GM08714 (cell line): Measurements from ENCODE around the gene RAB40A.

Source experiments
- H3K4me3 ChIP-seq: fragments of 200-500 bp; sonication (Bioruptor generic); 2 replicates; pipeline ENCODE4 v1.5.1; 2014; ENCODE audit warnings: mild to moderate bottlenecking, low read length, inconsistent platforms
- ZNF274 ChIP-seq: IDR thresholded peaks from 2 replicates; pipeline ENCODE4 v1.6.1; 2012; ENCODE audit warnings: mild to moderate bottlenecking, low read depth, low read length

The RAB40A gene, protein sequence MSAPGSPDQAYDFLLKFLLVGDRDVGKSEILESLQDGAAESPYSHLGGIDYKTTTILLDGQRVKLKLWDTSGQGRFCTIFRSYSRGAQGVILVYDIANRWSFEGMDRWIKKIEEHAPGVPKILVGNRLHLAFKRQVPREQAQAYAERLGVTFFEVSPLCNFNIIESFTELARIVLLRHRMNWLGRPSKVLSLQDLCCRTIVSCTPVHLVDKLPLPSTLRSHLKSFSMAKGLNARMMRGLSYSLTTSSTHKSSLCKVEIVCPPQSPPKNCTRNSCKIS

GRCh38 chrX:103519389-103519788 is at the start of gene RAB40A:
TSS of gene RAB40A (minus strand) at chrX:103519489. CDS start at chrX:103500756, 18,733 bp downstream.
- TF ChIP-seq ZNF274 = no peak
- no peak within 1 kb of the TSS for H3K4me3 ChIP-seq

GRCh38 chrX:103565752-103566151 is 46.5 kb upstream of the RAB40A start:
- no peak for TF ChIP-seq ZNF274
- no peak overlapping the region for H3K4me3 ChIP-seq

DNA sequence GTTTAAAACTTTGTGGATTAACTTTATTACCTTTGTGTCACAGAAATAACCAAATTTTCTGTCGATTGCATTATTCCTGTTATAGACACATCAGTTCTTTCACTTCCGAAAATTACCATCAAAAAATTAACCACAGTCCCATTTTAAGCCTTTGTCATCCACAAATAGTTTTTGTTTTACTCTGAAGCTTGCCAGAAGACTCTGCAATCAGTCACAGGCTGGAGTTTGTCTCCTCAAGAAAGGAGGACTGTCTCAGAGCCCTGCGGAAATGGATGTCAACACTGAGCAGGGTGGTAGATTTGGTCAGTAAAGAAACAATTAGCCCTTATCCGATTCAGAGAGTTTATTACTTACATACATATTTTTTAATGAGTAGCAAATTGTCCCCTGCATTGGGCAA is 45.9 kb upstream of the RAB40A start:
- TF ChIP-seq ZNF274 = no peak
- no peak overlapping the region for H3K4me3 ChIP-seq

GRCh38 chrX:103562801-103563200 is 43.5 kb upstream of the RAB40A start:
- TF ChIP-seq ZNF274 = no peak
- H3K4me3 ChIP-seq = no peak overlapping the region

GRCh38 chrX:103560256-103560655 is 41.0 kb upstream of the RAB40A start:
- no peak overlapping the region for H3K4me3 ChIP-seq
- no peak for TF ChIP-seq ZNF274

DNA sequence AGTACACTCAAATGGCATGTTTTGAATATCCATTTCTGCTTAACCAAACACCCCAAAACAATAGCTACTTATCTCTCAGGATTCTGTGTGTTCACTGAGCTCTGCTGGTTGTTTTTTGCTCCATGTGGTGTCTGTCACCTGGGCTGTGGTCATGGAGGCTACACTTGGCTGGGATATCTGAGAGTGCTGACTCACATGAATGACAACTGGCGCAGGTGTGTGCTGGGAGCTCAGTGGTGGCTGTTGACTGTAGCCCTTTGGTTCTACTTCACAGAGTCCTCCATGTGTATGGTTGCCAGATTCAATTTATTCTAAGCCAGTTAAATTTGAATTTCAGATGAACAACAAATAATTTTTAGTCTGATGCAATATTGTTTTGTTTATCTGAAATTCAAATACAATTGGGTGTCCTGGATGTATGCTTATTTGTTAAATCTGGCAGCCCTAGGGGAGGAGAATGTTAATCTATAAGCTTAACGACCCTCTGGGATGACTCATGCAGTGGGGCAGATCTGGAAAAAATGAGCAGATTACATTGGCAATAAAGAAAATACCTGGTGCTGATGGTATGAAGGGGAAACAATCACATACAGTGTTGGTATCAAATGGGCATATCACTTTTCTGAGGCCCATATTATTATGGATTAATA is 37.8 kb upstream of the RAB40A start:
- no peak for TF ChIP-seq ZNF274
- H3K4me3 ChIP-seq = no peak overlapping the region

- TF ChIP-seq ZNF274 = no peak
- peak overlapping the region; percentile 72 for H3K4me3 ChIP-seq
These were observed 35.6 kb upstream of the RAB40A start for GRCh38 chrX:103554687-103555424.

GRCh38 chrX:103552236-103552635 is 32.9 kb upstream of the RAB40A start:
- TF ChIP-seq ZNF274 = no peak
- H3K4me3 ChIP-seq = no peak overlapping the region

GRCh38 chrX:103550415-103551051 is 31.2 kb upstream of the RAB40A start:
- no peak overlapping the region for H3K4me3 ChIP-seq
- no peak for TF ChIP-seq ZNF274

GRCh38 chrX:103549916-103550315 is 30.6 kb upstream of the RAB40A start:
- TF ChIP-seq ZNF274 = no peak
- H3K4me3 ChIP-seq = no peak overlapping the region

GRCh38 chrX:103540145-103540544 is 20.9 kb upstream of the RAB40A start:
- no peak for TF ChIP-seq ZNF274
- H3K4me3 ChIP-seq = no peak overlapping the region

DNA sequence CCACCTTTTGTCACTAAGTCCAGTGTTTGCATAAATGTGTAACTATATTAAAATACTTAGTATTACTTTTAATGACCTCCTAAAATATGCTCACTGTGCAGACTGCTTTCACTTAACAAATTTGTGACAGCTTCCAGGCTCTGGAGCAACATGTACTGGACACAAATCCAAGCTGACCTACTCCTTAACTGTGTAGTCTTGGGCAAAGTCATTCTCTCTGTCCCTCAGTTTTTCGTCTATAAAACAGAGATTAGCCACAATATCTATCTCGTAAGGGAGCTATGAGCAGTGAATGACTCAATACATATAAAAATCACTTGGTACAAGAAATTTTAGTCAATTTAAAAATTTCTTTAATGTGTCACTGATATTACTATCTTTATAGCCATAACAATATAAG is 20.4 kb upstream of the RAB40A start:
- TF ChIP-seq ZNF274 = no peak
- no peak overlapping the region for H3K4me3 ChIP-seq

DNA sequence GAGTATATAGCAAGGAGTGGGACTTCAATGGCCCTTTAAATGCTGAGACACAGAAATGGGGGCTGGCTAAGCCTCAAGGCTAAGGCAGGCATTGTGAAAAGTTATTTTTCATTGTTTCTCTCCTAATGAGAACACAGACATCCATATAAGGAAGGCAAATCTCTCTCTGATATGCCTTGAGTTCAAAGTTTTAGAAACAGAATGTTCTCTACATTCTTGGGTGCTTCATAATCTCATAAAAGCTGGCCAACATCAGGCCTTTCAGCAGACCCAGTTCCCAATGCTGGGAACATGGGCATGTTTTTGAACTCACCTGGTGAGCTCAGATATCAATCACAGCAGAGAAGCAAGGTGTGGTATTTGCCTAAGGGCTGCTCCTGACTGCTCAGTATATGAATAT is 19.4 kb upstream of the RAB40A start:
- H3K4me3 ChIP-seq = no peak overlapping the region
- TF ChIP-seq ZNF274 = no peak

DNA sequence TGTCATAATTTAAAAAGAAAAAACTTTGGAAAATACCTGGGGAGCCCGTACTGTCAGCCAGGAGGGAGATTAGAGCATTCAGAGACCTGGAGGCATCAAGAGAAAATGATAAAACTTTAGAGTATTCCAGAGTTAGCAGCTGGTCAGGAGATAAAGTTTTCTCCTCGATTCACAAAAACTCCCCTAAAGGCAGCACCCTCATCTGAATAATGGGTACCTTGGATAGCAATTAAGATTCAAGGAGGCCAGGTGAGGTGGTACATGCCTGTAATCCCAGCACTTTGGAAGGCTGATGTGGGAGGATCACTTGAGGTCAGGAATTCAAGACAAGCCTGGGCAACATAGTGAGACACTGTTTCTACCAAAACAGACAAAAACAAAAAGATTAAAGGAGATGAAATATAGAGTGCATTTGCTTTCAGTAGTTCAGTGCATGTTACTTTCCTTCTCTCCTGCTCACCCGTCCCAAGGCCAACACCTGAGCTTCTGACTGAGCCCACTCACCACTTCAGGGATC is 18.6 kb upstream of the RAB40A start:
- TF ChIP-seq ZNF274 = no peak

More for the DNA sequence above, 18.6 kb upstream of the RAB40A start:
- no peak overlapping the region for H3K4me3 ChIP-seq
